Chondrocyte (in vitro differentiated cells): Measurements from ENCODE around the gene AP1B1. TPM values are rescaled to one million over a fixed set of nuclear protein-coding genes. Genes with fewer than 3 reads are reported as not detected.
"Not testable (repeated sequence)": the region's sequence is repeated elsewhere in the genome, so short reads cannot be mapped to it uniquely, and the experiment has no call there.

Source experiments
- DNase-seq: peaks from one replicate; pipeline ENCODE4 v3.0.0; 2021; ENCODE audit warnings: mixed read lengths, low spot score
- H3K27ac Mint-ChIP-seq: one replicate; pipeline ENCODE4 v1.8.0; 2021; ENCODE audit warnings: mild to moderate bottlenecking, moderate library complexity, mixed read lengths; ENCODE audit not compliant: unreplicated experiment
- H3K27me3 Mint-ChIP-seq: 2 replicates; pipeline ENCODE4 v1.8.0; 2021; ENCODE audit warnings: low read depth, mixed read lengths
- H3K36me3 Mint-ChIP-seq: 2 replicates; pipeline ENCODE4 v1.8.0; 2021; ENCODE audit warnings: low read depth, mixed read lengths
- H3K4me1 Mint-ChIP-seq: 2 replicates; pipeline ENCODE4 v1.8.0; 2021; ENCODE audit warnings: low read depth, mild to moderate bottlenecking, mixed read lengths
- H3K4me3 Mint-ChIP-seq: one replicate; pipeline ENCODE4 v1.8.0; 2021; ENCODE audit warnings: mild to moderate bottlenecking, moderate library complexity, mixed read lengths; ENCODE audit not compliant: unreplicated experiment
- H3K9me3 Mint-ChIP-seq: 2 replicates; pipeline ENCODE4 v1.8.0; 2021; ENCODE audit warnings: low read depth, mixed read lengths
- CTCF ChIP-seq: fragments of 200-600 bp; sonication (generic); IDR thresholded peaks from 2 replicates; pipeline ENCODE4 v1.5.0; 2021; ENCODE audit warnings: antibody characterized with exemption, mild to moderate bottlenecking, moderate library complexity
- total RNA-seq: library from RNA; stranded (reverse); gene quantifications from 3 replicates; pipeline ENCODE4 v1.2.1, GENCODE V29; 2021

Gene AP1B1
- total RNA-seq, 1 donor from 2014 or later = 42.0 TPM

GRCh38 chr22:29408940-29409339 is 20.6 kb upstream of the AP1B1 start:
- Mint-ChIP-seq H3K9me3 (no peaks in the 10 kb centered on the region), H3K4me1 (no peaks in the 10 kb centered on the region), H3K27me3 (peaks cover 10% of the 10 kb centered on the region), H3K36me3 (no peaks in the 10 kb centered on the region), H3K27ac (no peak overlapping the region), H3K4me3 (no peak overlapping the region)
- DNase-seq = no peak
- no peak for TF ChIP-seq CTCF

- not testable (repeated sequence) for DNase-seq, H3K4me1 Mint-ChIP-seq, H3K9me3 Mint-ChIP-seq, H3K27ac Mint-ChIP-seq, H3K4me3 Mint-ChIP-seq, H3K36me3 Mint-ChIP-seq
- peaks cover 20% of the 10 kb centered on the region for H3K27me3 Mint-ChIP-seq
These were observed 13.2 kb upstream of the AP1B1 start for GRCh38 chr22:29401538-29401937.

DNA sequence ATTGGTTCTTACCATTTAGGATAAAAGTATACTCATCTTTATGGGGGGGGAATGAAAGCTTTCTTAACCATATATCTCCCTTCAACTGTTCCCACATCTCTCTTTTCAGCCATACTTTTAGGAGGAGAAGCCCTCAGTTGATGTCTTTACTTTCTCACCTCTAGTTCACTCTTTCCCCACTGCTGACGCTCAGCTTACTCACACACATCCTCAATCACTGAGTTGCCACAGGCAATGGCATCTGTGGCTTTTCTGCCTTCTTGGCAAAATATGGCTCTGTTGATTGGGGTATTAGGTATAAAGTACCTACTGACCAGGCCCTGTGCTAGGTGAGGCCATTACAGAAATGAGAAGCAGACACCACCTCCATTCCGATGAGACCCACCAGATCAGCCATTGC is 12.2 kb upstream of the AP1B1 start:
- no peak overlapping the region for H3K27ac Mint-ChIP-seq
- no peaks in the 10 kb centered on the region for H3K36me3 Mint-ChIP-seq
- peaks cover 7% of the 10 kb centered on the region for H3K4me1 Mint-ChIP-seq
- DNase-seq = no peak
- H3K4me3 Mint-ChIP-seq = no peak overlapping the region
- no peaks in the 10 kb centered on the region for H3K9me3 Mint-ChIP-seq
- H3K27me3 Mint-ChIP-seq = peaks cover 19% of the 10 kb centered on the region
- no peak for TF ChIP-seq CTCF

GRCh38 chr22:29397791-29398190 is 9.4 kb upstream of the AP1B1 start:
- H3K4me1 Mint-ChIP-seq = peaks cover 12% of the 10 kb centered on the region
- no peak overlapping the region for H3K4me3 Mint-ChIP-seq
- no peak for DNase-seq
- no peaks in the 10 kb centered on the region for H3K9me3 Mint-ChIP-seq
- H3K36me3 Mint-ChIP-seq = no peaks in the 10 kb centered on the region
- TF ChIP-seq CTCF = no peak
- no peak overlapping the region for H3K27ac Mint-ChIP-seq
- H3K27me3 Mint-ChIP-seq = peaks cover 15% of the 10 kb centered on the region

DNA sequence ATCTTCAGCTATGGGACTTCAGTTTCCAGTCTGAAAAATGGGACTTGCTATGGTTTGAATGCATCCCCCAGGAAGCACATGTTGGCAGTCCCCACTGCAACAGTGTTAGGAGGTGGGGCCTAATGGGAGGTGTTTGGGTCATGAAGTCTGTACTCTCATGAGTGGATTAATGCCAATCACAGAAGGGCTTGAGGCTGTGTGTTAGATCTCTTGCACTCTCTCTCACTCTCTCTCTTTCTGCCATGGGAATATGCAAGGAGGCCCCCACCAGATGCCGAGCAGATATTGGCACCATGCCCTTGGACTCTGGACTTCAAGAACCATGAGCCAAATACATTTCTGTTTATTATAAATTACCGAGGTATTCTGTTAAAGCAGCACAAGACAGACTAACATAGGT is 7.8 kb upstream of the AP1B1 start:
- DNase-seq = no peak
- H3K36me3 Mint-ChIP-seq = no peaks in the 10 kb centered on the region
- no peak for TF ChIP-seq CTCF
- H3K9me3 Mint-ChIP-seq = no peaks in the 10 kb centered on the region
- peaks cover 9% of the 10 kb centered on the region for H3K27me3 Mint-ChIP-seq
- H3K4me3 Mint-ChIP-seq = no peak overlapping the region
- peaks cover 12% of the 10 kb centered on the region for H3K4me1 Mint-ChIP-seq
- H3K27ac Mint-ChIP-seq = no peak overlapping the region

GRCh38 chr22:29394931-29395581 is 6.7 kb upstream of the AP1B1 start:
- no peak overlapping the region for H3K27ac Mint-ChIP-seq
- H3K27me3 Mint-ChIP-seq = no peaks in the 10 kb centered on the region
- H3K9me3 Mint-ChIP-seq = no peaks in the 10 kb centered on the region
- H3K4me1 Mint-ChIP-seq = peaks cover 12% of the 10 kb centered on the region
- no peaks in the 10 kb centered on the region for H3K36me3 Mint-ChIP-seq
- TF ChIP-seq CTCF = peak; percentile 92
- no peak for DNase-seq
- no peak overlapping the region for H3K4me3 Mint-ChIP-seq
